Measurements from ENCODE around the gene ADCY9. TPM values are rescaled to one million over a fixed set of nuclear protein-coding genes. Genes with fewer than 3 reads are reported as not detected.

ADCY9 gene
- total RNA-seq, 1 experiment from 2014 or later, result 4.7 TPM

DNA sequence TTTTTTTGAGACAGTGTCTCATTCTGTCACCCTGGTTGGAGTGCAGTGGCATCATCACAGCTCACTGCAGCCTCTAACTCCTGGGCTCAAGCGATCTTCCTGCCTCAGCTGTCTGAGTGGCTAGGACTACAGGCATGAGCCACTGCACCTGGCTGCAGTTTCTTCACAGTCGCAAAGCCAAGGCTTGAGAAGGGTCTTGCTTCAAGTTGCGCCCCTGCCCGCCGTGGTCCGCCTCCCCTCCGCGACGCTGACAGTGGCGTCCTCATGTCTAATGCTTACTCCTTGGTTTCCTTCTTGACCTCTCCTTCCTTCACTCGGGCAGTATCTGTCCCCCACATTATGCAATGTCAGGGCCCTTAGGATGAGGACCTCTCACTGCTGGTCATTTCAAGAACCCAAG, 112.7 kb downstream of the ADCY9 start:
- Histone ChIP-seq H3K79me1 (ENCODE audit: insufficient read depth, low read depth, low read length, poor library complexity, severe bottlenecking) (no peaks in the 10 kb centered on the region), H2AFZ (ENCODE audit: low read length) (no peak overlapping the region), H4K20me1 (ENCODE audit: control insufficient read depth, insufficient read depth, insufficient read length) (peaks cover 3% of the 10 kb centered on the region), H3K9ac (ENCODE audit: extremely low read depth, insufficient read length, low read length) (no peak overlapping the region), H2BK12ac (ENCODE audit: insufficient read length, low read depth, low read length) (no peak overlapping the region), H2BK5ac (ENCODE audit: insufficient read length, low read length) (no peak overlapping the region), H3K4ac (ENCODE audit: low read depth, low read length) (no peak overlapping the region), H4K8ac (replicated peaks; ENCODE audit: insufficient read length, low read depth, low read length) (no peak overlapping the region), H3T11ph (ENCODE audit: low read length) (no peak overlapping the region), H3K4me2 (ENCODE audit: insufficient read depth, insufficient read length, low read length) (no peak overlapping the region), H3K79me2 (ENCODE audit: insufficient read depth, low read length) (no peaks in the 10 kb centered on the region), H4K91ac (ENCODE audit: insufficient read length, low read depth, low read length) (no peak overlapping the region), H2BK20ac (ENCODE audit: low read depth, low read length, poor library complexity, severe bottlenecking) (no peak overlapping the region), H2BK15ac (ENCODE audit: low read depth, low read length) (no peak overlapping the region), H4K5ac (ENCODE audit: insufficient read length, low read depth, low read length) (no peak overlapping the region), H3K23me2 (ENCODE audit: insufficient read length, low read depth, low read length, poor library complexity, severe bottlenecking) (no peaks in the 10 kb centered on the region), H3K18ac (ENCODE audit: insufficient read length, low read depth, low read length) (no peak overlapping the region), H2AK5ac (ENCODE audit: insufficient read length, low read length) (no peak overlapping the region), H3K4me1 (ENCODE audit: insufficient read depth, low read length) (peaks cover 13% of the 10 kb centered on the region; the same call in 1 of the 2 replicates), H3K23ac (ENCODE audit: insufficient read length, low read depth, low read length) (no peak overlapping the region), H3K14ac (ENCODE audit: insufficient read depth, low read length) (no peak overlapping the region), H2BK120ac (ENCODE audit: low read depth, low read length, poor library complexity, severe bottlenecking) (no peak overlapping the region), H3K9me3 (ENCODE audit: control insufficient read depth, low read depth, low read length) (no peaks in the 10 kb centered on the region), H3K27me3 (ENCODE audit: insufficient read depth, low read length) (no peaks in the 10 kb centered on the region), H3K56ac (ENCODE audit: insufficient read length, low read depth, low read length) (no peak overlapping the region), H3K27ac (ENCODE audit: insufficient read length, low read depth, low read length) (no peak overlapping the region)
- no peak overlapping the region for H3K4me3 Mint-ChIP-seq
- no peaks in the 10 kb centered on the region for H3K27me3 Mint-ChIP-seq (ENCODE audit: low read depth)
- H3K27ac Mint-ChIP-seq, result no peak overlapping the region
- H3K36me3 Mint-ChIP-seq (ENCODE audit: insufficient read depth in 1 of 3, low read depth in 3 of 3), result no peaks in the 10 kb centered on the region
- WGBS (ENCODE audit: extremely low coverage, insufficient read length, low lambda C conversion rate), result no CpG with 5 or more reads among the region's 11 CpGs
- DNase-seq, result no peak
- TF ChIP-seq, protein P1, sequence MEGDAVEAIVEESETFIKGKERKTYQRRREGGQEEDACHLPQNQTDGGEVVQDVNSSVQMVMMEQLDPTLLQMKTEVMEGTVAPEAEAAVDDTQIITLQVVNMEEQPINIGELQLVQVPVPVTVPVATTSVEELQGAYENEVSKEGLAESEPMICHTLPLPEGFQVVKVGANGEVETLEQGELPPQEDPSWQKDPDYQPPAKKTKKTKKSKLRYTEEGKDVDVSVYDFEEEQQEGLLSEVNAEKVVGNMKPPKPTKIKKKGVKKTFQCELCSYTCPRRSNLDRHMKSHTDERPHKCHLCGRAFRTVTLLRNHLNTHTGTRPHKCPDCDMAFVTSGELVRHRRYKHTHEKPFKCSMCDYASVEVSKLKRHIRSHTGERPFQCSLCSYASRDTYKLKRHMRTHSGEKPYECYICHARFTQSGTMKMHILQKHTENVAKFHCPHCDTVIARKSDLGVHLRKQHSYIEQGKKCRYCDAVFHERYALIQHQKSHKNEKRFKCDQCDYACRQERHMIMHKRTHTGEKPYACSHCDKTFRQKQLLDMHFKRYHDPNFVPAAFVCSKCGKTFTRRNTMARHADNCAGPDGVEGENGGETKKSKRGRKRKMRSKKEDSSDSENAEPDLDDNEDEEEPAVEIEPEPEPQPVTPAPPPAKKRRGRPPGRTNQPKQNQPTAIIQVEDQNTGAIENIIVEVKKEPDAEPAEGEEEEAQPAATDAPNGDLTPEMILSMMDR (conservative IDR thresholded peaks at IDR 0.05), result no peak
- peaks cover 23 to 31% of the 10 kb centered on the region in 2 experiments for H3K4me1 Mint-ChIP-seq
- H3K9me3 Mint-ChIP-seq, result no peaks in the 10 kb centered on the region; a peak in 1 of 5 replicates

Measured in H9 (cell line).